Stimulated activated CD8-positive, alpha-beta memory T cell treated with anti-CD3 and anti-CD28 coated beads, Interleukin-2, amount 100 ng/mL, for 1 hour (primary cell): ENCODE measurements around the gene SYT6.
"Not testable (repeated sequence)": the region's sequence is repeated elsewhere in the genome, so short reads cannot be mapped to it uniquely, and the experiment has no call there.

ENCODE experiments used
- DNase-seq, 2 donors: peaks; one replicate each; pipeline ENCODE4 v3.0.0-alpha.2; 2020; ENCODE audit warnings: low read depth in 2 of 2

Gene SYT6

GRCh38 chr1:114075546-114076242 lies 78.0 kb downstream of the SYT6 start:
- no peak for DNase-seq

GRCh38 chr1:114075105-114075504 lies 78.6 kb downstream of the SYT6 start:
- no peak for DNase-seq

GRCh38 chr1:114072246-114072645 lies 81.4 kb downstream of the SYT6 start:
- no peak for DNase-seq

GRCh38 chr1:114069762-114070161 lies 83.9 kb downstream of the SYT6 start:
- DNase-seq, result not testable (repeated sequence)

GRCh38 chr1:114068684-114069083 lies 85.0 kb downstream of the SYT6 start:
- DNase-seq, result not testable (repeated sequence)

- not testable (repeated sequence) for DNase-seq
These were observed 88.0 kb downstream of the SYT6 start for GRCh38 chr1:114065671-114066070.

GRCh38 chr1:114063544-114063943 lies 90.1 kb downstream of the SYT6 start:
- no peak for DNase-seq

- DNase-seq, result no peak
These were observed 91.1 kb downstream of the SYT6 start for GRCh38 chr1:114062477-114063099.

- no peak for DNase-seq
These were observed 92.4 kb downstream of the SYT6 start for GRCh38 chr1:114061121-114061830.

GRCh38 chr1:114058236-114058635 lies 95.4 kb downstream of the SYT6 start:
- not testable (repeated sequence) for DNase-seq

- DNase-seq, result no peak
These were observed 99.5 kb downstream of the SYT6 start for GRCh38 chr1:114054148-114054547.

GRCh38 chr1:114048232-114048631 lies 105.4 kb downstream of the SYT6 start:
- no peak for DNase-seq

GRCh38 chr1:114043548-114043947 lies 110.1 kb downstream of the SYT6 start:
- DNase-seq, result no peak

GRCh38 chr1:114043054-114043453 lies 110.6 kb downstream of the SYT6 start:
- DNase-seq, result no peak

- no peak for DNase-seq
These were observed 113.2 kb downstream of the SYT6 start for GRCh38 chr1:114040273-114041015.
